Measurements from ENCODE around the gene GABBR2. TPM values are rescaled to one million over a fixed set of nuclear protein-coding genes. Genes with fewer than 3 reads are reported as not detected.

GABBR2 gene
- total and polyA plus RNA-seq, 9 of the 15 experiments (the other 6 are each of a cell fraction or from before 2014, with no cell fraction given) = 0.15 to 1.9 (median 0.32) TPM

- TF ChIP-seq STAT6 (CRISPR knock-in tag; IDR thresholded peaks at IDR 0.05) = no peak
- no peak for TF ChIP-seq MNT (conservative IDR thresholded peaks at IDR 0.05)
- TF ChIP-seq ZBTB7A (IDR thresholded peaks at IDR 0.05; ENCODE audit: borderline replicate concordance, control insufficient read depth, low read depth, low read length) = no peak
- no peak for TF ChIP-seq PRMT5 (CRISPR knock-in tag; IDR thresholded peaks at IDR 0.05)
- TF ChIP-seq ZNF707 (CRISPR knock-in tag; conservative IDR thresholded peaks at IDR 0.05) = no peak
- no peak for TF ChIP-seq SRSF9 (IDR thresholded peaks at IDR 0.05; ENCODE audit: borderline replicate concordance, low read depth, low read length)
- TF ChIP-seq ZNF592 (IDR thresholded peaks at IDR 0.05) = peak; percentile 57
- TF ChIP-seq RBM14 (IDR thresholded peaks at IDR 0.05; ENCODE audit: borderline replicate concordance, insufficient read depth, low read depth, low read length) = no peak
- no peak for TF ChIP-seq ZNF586 (CRISPR knock-in tag; conservative IDR thresholded peaks at IDR 0.05)
- TF ChIP-seq SOX6 (IDR thresholded peaks at IDR 0.05) = 0 out of 2 replicates have a peak, but pooled peaks have one; percentile 51
- TF ChIP-seq RBBP5 (IDR thresholded peaks at IDR 0.05; ENCODE audit: borderline replicate concordance, insufficient read depth, low read length, poor library complexity, severe bottlenecking) = peak; percentile 17
- no peak for TF ChIP-seq KLF10 (CRISPR knock-in tag; IDR thresholded peaks at IDR 0.05)
- no peak for TF ChIP-seq BMI1 (IDR thresholded peaks at IDR 0.05; ENCODE audit: low read length)
- TF ChIP-seq NRF1 (conservative IDR thresholded peaks at IDR 0.05 in 1 of 2, IDR thresholded peaks at IDR 0.05 in 1 of 2) = peak in 1 of 2 experiments; percentile 29; a peak in 1 of 4 replicates
- TF ChIP-seq MYNN (IDR thresholded peaks at IDR 0.05) = no peak
- no peak for TF ChIP-seq MYNN (CRISPR knock-in tag; IDR thresholded peaks at IDR 0.05)
- no peak for TF ChIP-seq NFATC3 (IDR thresholded peaks at IDR 0.05)
- TF ChIP-seq ZNF584 (CRISPR knock-in tag; IDR thresholded peaks at IDR 0.05; ENCODE audit: low read depth) = no peak
- peak; percentile 64; the same call in 1 of the 2 replicates for TF ChIP-seq LARP7 (IDR thresholded peaks at IDR 0.05)
- peak in 1 of 2 experiments; percentile 57; a peak in 2 of 4 replicates for TF ChIP-seq HDAC1 (IDR thresholded peaks at IDR 0.05)
Observed at GRCh38 chr9:98342098-98342819, 366.5 kb downstream of the GABBR2 start (continued).

Measured in K562 (cell line).